Epithelial cell of esophagus (primary cell): Measurements from ENCODE around the gene COX7A2.
A peak's percentile ranks its signal among the peaks of the same experiment; 100 is the strongest.

ENCODE experiments used
- DNase-seq: peaks from one replicate; pipeline ENCODE4 v3.0.0; 2010; ENCODE audit warnings: low read depth
- H3K4me3 ChIP-seq: 2 replicates; pipeline ENCODE4 v1.5.1; 2011; ENCODE audit warnings: mild to moderate bottlenecking, low read length, control low read depth
- CTCF ChIP-seq: IDR thresholded peaks from 2 replicates; pipeline ENCODE4 v1.5.1; 2011; ENCODE audit warnings: low read depth, mild to moderate bottlenecking, low read length, control low read depth, inconsistent platforms; ENCODE audit not compliant: insufficient read depth; ENCODE audit errors: missing control alignments

COX7A2 gene

GRCh38 chr6:75211920-75212590, 31.5 kb downstream of the COX7A2 start:
- TF ChIP-seq CTCF = no peak
- no peak overlapping the region for H3K4me3 ChIP-seq
- no peak for DNase-seq

DNA sequence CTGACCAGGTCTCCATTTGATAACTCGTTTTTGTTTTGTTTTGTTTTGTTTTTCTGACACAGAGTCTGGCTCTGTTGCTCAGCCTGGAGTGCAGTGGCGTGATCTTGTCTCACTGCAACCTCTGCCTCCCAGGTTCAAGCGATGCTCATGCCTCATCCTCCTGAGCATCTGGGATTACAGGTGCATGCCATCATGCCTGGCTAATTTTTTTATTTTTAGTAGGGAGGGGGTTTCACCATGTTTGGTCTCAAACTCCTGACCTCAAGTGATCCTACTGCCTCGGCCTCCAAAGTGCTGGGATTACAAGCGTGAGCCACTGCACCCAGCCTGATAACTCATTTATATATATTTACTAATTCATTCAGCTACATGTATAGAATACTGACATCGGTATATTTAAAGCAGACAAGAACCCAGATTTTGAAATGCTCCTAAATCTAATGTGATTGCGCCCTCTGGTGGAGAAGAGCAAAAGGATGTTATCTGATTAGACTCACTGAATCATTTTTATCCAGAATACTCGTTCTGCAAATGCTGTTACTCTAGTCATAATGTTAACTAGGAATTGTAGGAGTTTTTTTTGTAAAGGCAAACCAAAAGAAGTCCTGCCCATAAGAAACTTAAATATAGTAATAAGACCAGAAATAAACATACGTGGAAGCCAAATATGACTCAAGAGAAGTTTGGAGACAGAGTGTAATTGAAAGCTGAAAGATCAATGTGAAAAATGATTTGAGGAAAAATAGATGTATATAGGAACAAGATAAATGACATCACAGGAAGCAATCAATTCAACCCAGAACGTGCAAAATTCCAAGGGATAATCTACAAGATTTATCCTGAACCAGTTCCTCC, 32.5 kb downstream of the COX7A2 start:
- TF ChIP-seq CTCF = peak; percentile 66
- DNase-seq = peak; percentile 77
- H3K4me3 ChIP-seq = no peak overlapping the region

- no peak for TF ChIP-seq CTCF
- H3K4me3 ChIP-seq = no peak overlapping the region
- no peak for DNase-seq
These were observed 34.3 kb downstream of the COX7A2 start for GRCh38 chr6:75209184-75209723.

DNA sequence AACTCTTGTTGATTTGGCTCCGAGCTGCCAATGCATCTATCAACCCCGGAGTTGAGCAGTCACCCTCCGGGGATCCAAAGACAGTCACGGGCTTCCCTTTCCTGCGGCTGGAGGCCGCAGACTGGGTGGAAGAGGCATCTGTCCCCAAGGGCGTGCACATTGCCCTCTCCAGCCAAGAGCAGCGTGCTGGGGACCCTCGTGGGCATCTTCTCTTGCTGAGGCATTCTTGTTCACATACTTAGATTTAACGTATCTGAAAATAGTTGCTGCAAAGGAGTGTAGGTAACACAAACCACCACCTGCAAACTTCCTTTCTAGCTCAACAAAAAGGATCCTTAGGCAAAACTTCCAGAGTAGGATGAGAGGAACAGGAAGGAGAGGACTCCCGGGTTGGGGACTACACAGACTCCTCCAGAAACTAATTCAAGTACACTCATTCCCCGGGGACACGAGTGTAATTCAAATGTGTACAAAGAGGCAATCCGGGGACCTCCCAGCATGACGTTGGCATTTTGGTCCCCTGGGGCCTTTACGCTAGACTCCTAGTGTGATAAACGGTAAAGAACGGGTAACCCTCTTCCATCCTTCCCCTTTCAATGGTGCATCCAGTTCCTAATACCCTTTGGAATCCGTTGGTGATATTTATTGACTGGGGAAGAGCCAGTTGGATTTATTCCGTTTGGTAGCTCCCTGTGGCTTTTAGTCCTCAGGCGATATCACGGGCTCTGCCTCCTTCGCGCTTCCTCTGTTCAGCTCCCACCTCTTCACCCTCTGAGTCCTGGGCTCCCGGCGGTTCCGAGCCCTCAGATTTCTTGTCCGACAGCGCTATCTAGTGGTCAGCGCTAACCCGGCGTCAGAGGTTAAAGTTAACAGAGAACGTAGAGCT, 35.1 kb downstream of the COX7A2 start:
- peak overlapping the region; percentile 15 for H3K4me3 ChIP-seq
- peak; percentile 78 for DNase-seq

DNA sequence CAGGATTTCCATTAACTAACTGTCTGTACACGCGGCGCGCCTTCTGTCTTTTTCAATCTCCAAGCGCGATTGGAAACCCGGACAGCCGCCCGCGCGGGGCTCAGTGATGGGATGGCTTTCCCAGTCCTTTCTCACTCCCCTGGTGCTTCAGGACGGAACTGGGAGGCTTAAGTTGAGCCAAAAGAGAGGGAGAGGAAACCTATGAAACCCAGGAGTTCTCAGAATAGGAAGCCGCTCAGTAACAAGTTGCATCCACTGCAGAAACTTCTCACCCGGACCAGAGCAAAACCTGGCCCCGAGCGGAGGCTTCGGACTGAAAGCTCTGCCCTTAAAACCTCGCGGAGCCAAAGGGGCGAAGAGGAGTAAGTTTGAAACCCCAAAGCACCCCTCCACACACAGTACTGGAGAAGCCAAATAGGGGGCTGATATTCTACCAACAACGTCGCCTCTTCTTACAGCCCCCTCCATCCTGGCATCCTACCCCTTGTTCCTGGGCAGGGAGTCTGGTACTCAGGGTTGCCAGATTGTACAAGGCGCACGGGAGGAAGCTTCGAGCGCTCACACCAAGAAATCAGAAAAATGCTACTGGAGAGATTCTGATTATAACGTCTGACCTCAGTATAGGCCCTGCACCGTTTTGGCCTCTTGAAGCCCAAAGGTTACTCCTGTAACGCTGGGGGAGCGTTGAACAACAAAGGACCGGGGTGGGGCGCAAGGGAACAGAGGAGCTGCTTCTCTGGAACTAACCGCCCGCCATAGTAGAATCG, 36.8 kb downstream of the COX7A2 start:
- no peak for TF ChIP-seq CTCF
- H3K4me3 ChIP-seq = peak overlapping the region; percentile 60
- DNase-seq = no peak

More for the DNA sequence above, 35.1 kb downstream of the COX7A2 start:
- peak; percentile 82 for TF ChIP-seq CTCF
